H1 (cell line): Measurements from ENCODE around the gene PPP1CA. TPM values are rescaled to one million over a fixed set of nuclear protein-coding genes. Genes with fewer than 3 reads are reported as not detected.

ENCODE experiments used
- CTCF ChIA-PET: fragments of 300-600 bp; sonication (Branson Sonifier 250); formaldehyde crosslinking; loops from one replicate; lab custom pipeline; 2021; ENCODE audit not compliant: partially characterized antibody; lab: Charles Lee
- POLR2A ChIA-PET: fragments of 300-600 bp; sonication (Branson Sonifier 250); formaldehyde crosslinking; loops from one replicate; lab custom pipeline; 2021; ENCODE audit warnings: inconsistent platforms; ENCODE audit not compliant: partially characterized antibody; lab: Charles Lee
- DNase-seq, 2 experiments: peaks; one replicate each; pipeline versions ENCODE4 v3.0.0 to v3.0.0-alpha.2; 2010 to 2022; ENCODE audit warnings: low spot score in 2 of 2, low read depth in 1 of 2, mixed read lengths in 1 of 2
- FAIRE-seq: peaks from 2 replicates; lab custom pipeline; 2011; peaks lifted over from hg19 to GRCh38; lab: Jason Lieb, UNC
- H2AFZ ChIP-seq: 2 replicates; pipeline ENCODE4 v1.8.1; 2012; ENCODE audit warnings: low read length, inconsistent platforms
- H2AK5ac ChIP-seq: 2 replicates; pipeline ENCODE4 v1.6.1; 2013; ENCODE audit warnings: low read depth, low read length
- H2BK120ac ChIP-seq: replicated peaks from 2 replicates; pipeline ENCODE3; 2013; ENCODE audit warnings: low read depth, low read length, inconsistent platforms
- H2BK12ac ChIP-seq: 2 replicates; pipeline ENCODE4 v1.6.1; 2013; ENCODE audit warnings: low read depth, low read length
- H2BK15ac ChIP-seq: 2 replicates; pipeline ENCODE4 v1.6.1; 2013; ENCODE audit warnings: low read length
- H2BK20ac ChIP-seq: 2 replicates; pipeline ENCODE4 v1.6.1; 2013; ENCODE audit warnings: low read length
- H2BK5ac ChIP-seq: 2 replicates; pipeline ENCODE4 v1.6.1; 2013; ENCODE audit warnings: low read depth, low read length
- H3K14ac ChIP-seq: 2 replicates; pipeline ENCODE4 v1.6.1; 2013; ENCODE audit warnings: inconsistent platforms; ENCODE audit not compliant: insufficient read length
- H3K18ac ChIP-seq: 2 replicates; pipeline ENCODE4 v1.6.1; 2013; ENCODE audit warnings: low read length; ENCODE audit errors: extremely low read depth
- H3K23ac ChIP-seq: 2 replicates; pipeline ENCODE4 v1.6.1; 2013; ENCODE audit warnings: inconsistent platforms; ENCODE audit not compliant: insufficient read length
- H3K23me2 ChIP-seq: 2 replicates; pipeline ENCODE4 v1.6.1; 2013; ENCODE audit warnings: low read depth, low read length
- H3K27ac ChIP-seq: 2 replicates; pipeline ENCODE4 v1.6.1; 2011; ENCODE audit warnings: low read depth, low read length, inconsistent platforms
- H3K27me3 ChIP-seq, 4 experiments: replicated peaks in 1 of 4; 1 replicate in 1 of 4; 2 replicates in 3 of 4; pipeline versions ENCODE4 v1.6.1 to v1.8.1; 2011 to 2013; ENCODE audit warnings: low read length in 3 of 4, mild to moderate bottlenecking in 3 of 4, inconsistent platforms in 2 of 4, mixed read lengths in 2 of 4, moderate library complexity in 1 of 4; ENCODE audit not compliant: control insufficient read depth in 3 of 4, insufficient read depth in 3 of 4; ENCODE audit errors: extremely low read depth in 1 of 4
- H3K36me3 ChIP-seq, 4 experiments: 2 replicates each; pipeline versions ENCODE4 v1.6.1 to v1.8.1; 2011 to 2013; ENCODE audit warnings: mild to moderate bottlenecking in 4 of 4, low read length in 3 of 4, moderate library complexity in 2 of 4, control low read depth in 1 of 4, inconsistent platforms in 1 of 4; ENCODE audit not compliant: insufficient read depth in 4 of 4, control insufficient read depth in 2 of 4
- H3K4ac ChIP-seq: replicated peaks from 2 replicates; pipeline ENCODE3; 2013; ENCODE audit warnings: low read length, low read depth, mixed read lengths, inconsistent platforms; ENCODE audit not compliant: insufficient read length
- H3K4me1 ChIP-seq, 4 experiments: replicated peaks in 1 of 4; 1 replicate in 1 of 4; 2 replicates in 3 of 4; pipeline versions ENCODE4 v1.6.1 to v1.8.1; 2011 to 2013; ENCODE audit warnings: low read length in 3 of 4, inconsistent platforms in 2 of 4, mixed read lengths in 1 of 4; ENCODE audit not compliant: insufficient read depth in 4 of 4, control insufficient read depth in 3 of 4
- H3K4me2 ChIP-seq, 2 experiments: 2 replicates each; pipeline versions ENCODE4 v1.6.1 to v1.8.1; 2011 to 2013; ENCODE audit warnings: low read depth in 2 of 2, low read length in 2 of 2, control low read depth in 1 of 2, inconsistent platforms in 1 of 2, mild to moderate bottlenecking in 1 of 2; ENCODE audit not compliant: insufficient read depth in 1 of 2
- H3K4me3 ChIP-seq, 4 experiments: fragments of 200-600, 300-600 bp in 1 of 4; sonication (generic), shearing (Covaris generic), sonication (Bioruptor Twin) in 1 of 4; 2 replicates each; pipeline versions ENCODE4 v1.5.1 to v1.8.1; 2011 to 2016; ENCODE audit warnings: low read length in 4 of 4, low read depth in 3 of 4, control low read depth in 2 of 4, inconsistent platforms in 2 of 4, mild to moderate bottlenecking in 2 of 4, mixed read lengths in 1 of 4, moderate library complexity in 1 of 4; ENCODE audit not compliant: insufficient read depth in 2 of 4; ENCODE audit errors: extremely low read depth in 1 of 4
- H3K56ac ChIP-seq: replicated peaks from 2 replicates; pipeline ENCODE3; 2013; ENCODE audit warnings: low read depth, mild to moderate bottlenecking, mixed read lengths, low read length, inconsistent platforms; ENCODE audit not compliant: insufficient read length
- H3K79me1 ChIP-seq: 2 replicates; pipeline ENCODE4 v1.6.1; 2013; ENCODE audit warnings: low read depth, low read length, control low read depth
- H3K79me2 ChIP-seq, 2 experiments: 2 replicates each; pipeline versions ENCODE4 v1.6.1 to v1.8.1; 2012 to 2013; ENCODE audit warnings: low read length in 2 of 2, mild to moderate bottlenecking in 2 of 2, inconsistent platforms in 1 of 2; ENCODE audit not compliant: insufficient read depth in 2 of 2, control insufficient read depth in 1 of 2
- H3K9ac ChIP-seq, 4 experiments: replicated peaks in 1 of 4; 1 replicate in 1 of 4; 2 replicates in 3 of 4; pipeline versions ENCODE4 v1.6.1 to v1.8.1; 2011 to 2013; ENCODE audit warnings: low read depth in 3 of 4, low read length in 3 of 4, control low read depth in 2 of 4, mild to moderate bottlenecking in 2 of 4, moderate library complexity in 2 of 4, inconsistent platforms in 1 of 4; ENCODE audit errors: extremely low read depth in 1 of 4
- H3K9me3 ChIP-seq, 2 experiments: 2 replicates each; pipeline versions ENCODE4 v1.6.1 to v1.8.1; 2012 to 2013; ENCODE audit warnings: mild to moderate bottlenecking in 2 of 2, moderate library complexity in 2 of 2, control low read depth in 1 of 2, inconsistent platforms in 1 of 2, low read depth in 1 of 2, low read length in 1 of 2, mixed read lengths in 1 of 2; ENCODE audit not compliant: insufficient read depth in 2 of 2
- H4K20me1 ChIP-seq, 2 experiments: replicated peaks in 1 of 2; 2 replicates each; pipeline versions ENCODE3 to v1.8.1; 2011 to 2013; ENCODE audit warnings: inconsistent platforms in 2 of 2, low read length in 2 of 2, mild to moderate bottlenecking in 1 of 2; ENCODE audit not compliant: insufficient read depth in 2 of 2, control insufficient read depth in 1 of 2
- H4K5ac ChIP-seq: 2 replicates; pipeline ENCODE4 v1.6.1; 2013; ENCODE audit warnings: low read length, low read depth, mixed read lengths, inconsistent platforms; ENCODE audit not compliant: insufficient read length
- H4K8ac ChIP-seq: 2 replicates; pipeline ENCODE4 v1.8.0; 2013; ENCODE audit warnings: mild to moderate bottlenecking, moderate library complexity, low read length, inconsistent platforms; ENCODE audit not compliant: insufficient read depth; ENCODE audit errors: extremely low read depth
- H4K91ac ChIP-seq: replicated peaks from 2 replicates; pipeline ENCODE3; 2013; ENCODE audit warnings: low read length, mixed read lengths, inconsistent platforms; ENCODE audit not compliant: insufficient read length
- EGR1 ChIP-seq: IDR thresholded peaks from 2 replicates; pipeline ENCODE4 v1.6.1; 2011; ENCODE audit warnings: low read depth, low read length, borderline replicate concordance
- FOSL1 ChIP-seq: IDR thresholded peaks from 2 replicates; pipeline ENCODE4 v1.6.1; 2011; ENCODE audit warnings: mild to moderate bottlenecking, low read depth, low read length, moderate library complexity; ENCODE audit not compliant: insufficient read depth
- JUND ChIP-seq: IDR thresholded peaks from 2 replicates; pipeline ENCODE4 v1.6.1; 2011; ENCODE audit warnings: mild to moderate bottlenecking, improper control_type of control experiment, low read length
- WGBS, 2 experiments: shearing (Covaris generic) in 1 of 2; methylation state at CpG; one replicate each; pipeline versions ENCODE4 v1.1.6 to v1.1.7; 2013 to 2015; ENCODE audit warnings: low lambda C conversion rate in 2 of 2, mixed read lengths in 2 of 2, inconsistent platforms in 1 of 2, low coverage in 1 of 2, missing lambda C conversion rate in 1 of 2; ENCODE audit not compliant: insufficient replicate concordance in 2 of 2, insufficient coverage in 1 of 2, insufficient read length in 1 of 2; ENCODE audit errors: extremely low coverage in 1 of 2, missing lambda C conversion rate in 1 of 2; 5-methylcytosine and 5-hydroxymethylcytosine counted together
- polyA plus RNA-seq, 7 experiments: library from polyadenylated mRNA; depleted of rRNA in 3 of 7; stranded (reverse) in 5 of 7; unstranded in 2 of 7; fragments of >200 nt in 5 of 7; fragments of 200-250 nt in 2 of 7; gene quantifications; 1 replicate in 5 of 7; 2 replicates in 1 of 7; 4 replicates in 1 of 7; pipeline versions ENCODE4 v1.2.1 to v1.2.3, GENCODE V29; 2011 to 2013; ENCODE audit warnings: missing spikeins in 2 of 7, mixed read lengths in 2 of 7
- total RNA-seq: library from RNA; stranded (reverse); fragmentation: NEBNext Ultra II Directional; extraction: Animal tissue kit (Norgen Biotek cat#: 25700); gene quantifications from 2 replicates; pipeline ENCODE4 v1.2.1, GENCODE V29; 2021

Gene PPP1CA
- total and polyA plus RNA-seq, 2 of the 8 experiments (the other 6 are each of a cell fraction or from before 2014, with no cell fraction given): 198 to 359 TPM

DNA sequence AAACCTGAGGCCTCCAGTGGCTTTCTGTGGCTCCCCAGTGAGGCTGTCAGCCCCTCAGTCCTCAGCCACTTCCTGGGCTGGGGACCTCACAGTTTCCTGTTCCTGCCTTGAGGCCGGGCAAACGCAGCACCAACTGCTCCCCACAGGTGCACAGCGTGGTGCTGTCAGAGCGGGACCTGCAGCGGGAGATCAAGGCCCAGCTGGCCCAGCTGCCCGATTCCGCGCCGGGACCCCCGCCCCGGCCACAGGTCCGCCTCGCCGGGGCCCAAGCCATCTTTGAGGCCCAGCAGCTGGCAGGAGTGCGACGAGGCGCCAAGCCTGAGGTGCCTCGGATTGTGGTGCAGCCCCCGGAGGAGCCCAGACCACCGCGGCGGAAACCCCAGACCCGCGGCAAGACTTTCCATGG lies 7.6 kb upstream of the PPP1CA start:
- POLR2A ChIA-PET: interaction anchor here (0.9 to 1.2 kb wide), 2 partner anchors 9 to 22 kb away, joined by 3 to 6 read pairs; no protein-coding TSS in a partner anchor
- DNase-seq: no peak
- TF ChIP-seq JUND: no peak
- TF ChIP-seq EGR1: no peak
- TF ChIP-seq FOSL1: no peak
- TF ChIP-seq, all 59 proteins: peak for 0
- Histone ChIP-seq H2BK120ac (no peak overlapping the region), H2BK15ac (no peak overlapping the region), H2BK12ac (peak overlapping the region; percentile 17; the same call in 1 of the 2 replicates), H3K4me1 (peaks cover 0 to 11% (median 7%) of the 10 kb centered on the region in 4 experiments; a peak in 5 of 7 replicates), H3K56ac (no peak overlapping the region), H3K4me3 (no peak overlapping the region), H2BK20ac (peak overlapping the region; percentile 21; the same call in 1 of the 2 replicates), H3K9ac (no peak overlapping the region), H3K79me1 (no peaks in the 10 kb centered on the region), H2BK5ac (peak overlapping the region; percentile 44; the same call in 1 of the 2 replicates), H3K23me2 (no peaks in the 10 kb centered on the region), H3K18ac (no peak overlapping the region), H3K23ac (no peak overlapping the region), H3K4ac (no peak overlapping the region), H3K9me3 (no peaks in the 10 kb centered on the region), H4K20me1 (no peaks in the 10 kb centered on the region), H3K27me3 (peaks cover 0 to 16% (median 5%) of the 10 kb centered on the region in 4 experiments; a peak in 4 of 7 replicates), H2AFZ (no peak overlapping the region), H3K79me2 (no peaks in the 10 kb centered on the region), H4K5ac (no peak overlapping the region), H4K91ac (no peak overlapping the region), H4K8ac (no peak overlapping the region; the same call in none of the 2 replicates), H2AK5ac (no peak overlapping the region), H3K4me2 (no peak overlapping the region), H3K36me3 (no peaks in the 10 kb centered on the region), H3K27ac (no peak overlapping the region), H3K14ac (no peak overlapping the region)
- CTCF ChIA-PET: no interaction called here
- FAIRE-seq: no peak
- WGBS, 2 experiments: 86% methylated on average over 21 of the region's 24 CpGs; no CpG with 5 or more reads in 1 of the 2 experiments
